Right lobe of liver (tissue), 4 donors: ENCODE results near the gene CAPN13.

Experiments used
- CTCF ChIP-seq, 4 donors: fragments of 200-600 bp in 3 of 4; fragments of 450-650 bp in 1 of 4; IDR thresholded peaks; one replicate each; pipeline versions ENCODE4 v1.5.1 to v1.8.0; 2016 to 2022; ENCODE audit warnings: antibody characterized with exemption in 4 of 4, mild to moderate bottlenecking in 2 of 4
- POLR2A ChIP-seq: fragments of 450-650 bp; IDR thresholded peaks from one replicate; pipeline ENCODE4 v1.6.1; 2017; ENCODE audit warnings: antibody characterized with exemption, mild to moderate bottlenecking
- donor health status: DM: no; HTN: no; CAD: no.
- donor health status: DM: no; HTN: no; CAD: no.
- donor health status: DM: no; HTN: yes; CAD: no.

GRCh38 chr2:30691091-30691947 lies 115.9 kb downstream of the CAPN13 start:
- TF ChIP-seq CTCF (IDR thresholded peaks at IDR 0.05) (no peak), POLR2A (no peak)
